ENCODE results near the gene DISC1. TPM values are rescaled to one million over a fixed set of nuclear protein-coding genes. Genes with fewer than 3 reads are reported as not detected.

Gene DISC1
- total RNA-seq, 2 experiments from 2014 or later: 12.6 to 14.7 TPM

DNA sequence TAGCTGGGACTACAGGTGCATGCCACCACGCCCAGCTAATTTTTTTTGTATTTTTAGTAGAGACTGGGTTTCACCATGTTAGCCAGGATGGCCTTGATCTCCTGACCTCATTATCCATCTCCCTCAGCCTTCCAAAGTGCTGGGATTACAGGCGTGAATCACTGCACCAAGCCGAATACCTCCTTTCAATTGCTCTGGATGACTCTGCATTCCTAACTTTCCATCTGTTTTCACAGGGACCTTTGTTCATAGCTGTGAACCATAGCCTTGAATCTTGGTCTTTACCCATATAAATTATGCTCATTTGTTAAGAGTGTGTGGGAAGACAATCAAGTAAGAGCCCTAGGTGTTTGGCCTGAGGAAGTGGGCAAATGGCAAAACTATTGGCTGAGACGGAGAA is 422.7 kb downstream of the DISC1 start:
- DNase-seq (no peak), ATAC-seq (no peak)
- ChIA-PET CTCF (no interaction called here), POLR2A (no interaction called here)
- peaks cover 3% of the 10 kb centered on the region for H3K27me3 Mint-ChIP-seq (ENCODE audit: low read depth)
- no peaks in the 10 kb centered on the region for H3K36me3 Mint-ChIP-seq (ENCODE audit: low read depth)
- no peaks in the 10 kb centered on the region for H3K9me3 Mint-ChIP-seq (ENCODE audit: insufficient read depth)
- no peak overlapping the region for H3K27ac Mint-ChIP-seq
- no peak overlapping the region for H3K4me3 Mint-ChIP-seq
- no peaks in the 10 kb centered on the region for H3K4me1 Mint-ChIP-seq (ENCODE audit: low read depth)

GRCh38 chr1:232057217-232057895 is 430.8 kb downstream of the DISC1 start:
- Mint-ChIP-seq H3K4me3 (no peak overlapping the region), H3K27ac (no peak overlapping the region), H3K27me3 (ENCODE audit: low read depth) (no peaks in the 10 kb centered on the region), H3K9me3 (ENCODE audit: insufficient read depth) (no peaks in the 10 kb centered on the region), H3K4me1 (ENCODE audit: low read depth) (no peaks in the 10 kb centered on the region), H3K36me3 (ENCODE audit: low read depth) (no peaks in the 10 kb centered on the region)
- ATAC-seq: no peak
- CTCF ChIA-PET: no interaction called here
- POLR2A ChIA-PET: no interaction called here
- no peak for DNase-seq

DNA sequence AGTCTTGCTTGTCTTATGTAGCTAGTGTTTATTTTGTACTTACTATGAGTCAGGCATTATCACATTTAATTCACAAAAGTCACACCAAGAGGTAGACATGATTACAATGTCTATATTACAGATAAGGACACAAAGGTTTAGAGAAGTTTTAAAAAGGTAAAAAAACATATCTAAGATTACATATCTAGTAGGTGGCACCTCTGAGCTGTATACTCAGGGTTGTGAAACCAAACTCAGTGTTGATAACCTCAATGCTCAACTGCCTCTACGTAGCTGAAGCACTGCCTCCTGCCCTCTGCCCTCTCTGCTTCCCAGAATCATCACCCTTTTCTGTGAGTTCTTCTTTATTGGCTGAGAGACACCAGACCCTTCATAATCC is 431.3 kb downstream of the DISC1 start:
- H3K9me3 Mint-ChIP-seq (ENCODE audit: insufficient read depth): no peaks in the 10 kb centered on the region
- H3K27ac Mint-ChIP-seq: no peak overlapping the region
- no peaks in the 10 kb centered on the region for H3K4me1 Mint-ChIP-seq (ENCODE audit: low read depth)
- DNase-seq (no peak), ATAC-seq (no peak)
- ChIA-PET POLR2A (no interaction called here), CTCF (no interaction called here)
- H3K36me3 Mint-ChIP-seq (ENCODE audit: low read depth): no peaks in the 10 kb centered on the region
- H3K27me3 Mint-ChIP-seq (ENCODE audit: low read depth): no peaks in the 10 kb centered on the region
- H3K4me3 Mint-ChIP-seq: no peak overlapping the region

DNA sequence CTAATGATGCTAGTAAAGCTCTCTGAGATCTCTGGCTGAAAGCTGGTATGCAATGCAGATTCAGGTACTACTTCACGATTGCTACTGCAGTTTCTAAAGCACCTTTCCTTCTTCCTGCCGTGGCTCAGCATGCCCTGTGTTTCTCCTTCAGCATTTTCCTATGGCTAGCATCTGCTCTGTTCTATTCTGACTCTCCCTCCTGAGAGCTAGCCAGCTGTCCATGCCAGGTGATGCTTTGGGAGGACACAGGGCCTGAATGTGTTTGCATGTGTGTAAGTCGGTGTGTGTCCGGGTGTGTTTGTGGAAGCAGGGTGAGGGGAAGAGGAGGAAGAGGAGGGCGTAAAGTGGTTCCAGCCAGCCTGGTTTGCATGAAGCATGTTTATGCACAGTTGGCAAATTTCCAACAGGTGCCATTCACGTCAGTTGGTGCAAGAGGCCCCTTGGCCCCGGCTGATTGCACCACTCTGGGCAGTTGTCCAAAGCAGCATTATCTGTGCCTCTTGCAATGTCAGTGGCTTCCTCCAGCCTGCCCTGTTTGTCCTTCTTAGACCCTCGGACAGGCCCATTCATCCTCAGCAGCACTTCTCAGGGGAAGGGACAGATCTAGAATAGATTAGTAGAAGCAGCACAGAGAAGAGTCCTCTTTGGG is 433.3 kb downstream of the DISC1 start:
- ChIA-PET CTCF (no interaction called here), POLR2A (no interaction called here)
- ATAC-seq (no peak), DNase-seq (no peak)
- no peaks in the 10 kb centered on the region for H3K4me1 Mint-ChIP-seq (ENCODE audit: low read depth)
- no peaks in the 10 kb centered on the region for H3K36me3 Mint-ChIP-seq (ENCODE audit: low read depth)
- H3K27me3 Mint-ChIP-seq (ENCODE audit: low read depth): no peaks in the 10 kb centered on the region
- H3K4me3 Mint-ChIP-seq: no peak overlapping the region
- H3K9me3 Mint-ChIP-seq (ENCODE audit: insufficient read depth): no peaks in the 10 kb centered on the region
- no peak overlapping the region for H3K27ac Mint-ChIP-seq

- H3K9me3 Mint-ChIP-seq (ENCODE audit: insufficient read depth): no peaks in the 10 kb centered on the region
Observed at GRCh38 chr1:232062967-232063366, 436.4 kb downstream of the DISC1 start.

DNA sequence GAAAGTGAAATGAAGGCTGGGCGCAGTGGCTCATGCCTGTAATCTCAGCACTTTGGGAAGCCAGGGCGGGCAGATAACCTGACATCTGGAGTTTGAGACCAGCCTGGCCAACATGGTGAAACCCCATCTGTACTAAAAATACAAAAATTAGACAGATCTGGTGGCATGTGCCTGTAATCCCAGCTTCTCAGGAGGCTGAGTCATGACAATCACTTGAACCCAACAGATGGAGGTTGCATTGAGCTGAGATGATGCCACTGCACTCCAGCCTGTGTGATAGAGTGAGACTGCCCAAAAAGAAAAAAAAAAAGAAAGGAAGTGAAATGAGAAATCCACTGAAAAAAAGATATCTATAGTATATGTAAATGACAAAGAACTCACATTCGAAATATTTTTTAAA is 439.9 kb downstream of the DISC1 start:
- ChIA-PET POLR2A (no interaction called here), CTCF (no interaction called here)
- no peaks in the 10 kb centered on the region for H3K4me1 Mint-ChIP-seq (ENCODE audit: low read depth)
- no peaks in the 10 kb centered on the region for H3K9me3 Mint-ChIP-seq (ENCODE audit: insufficient read depth)
- H3K36me3 Mint-ChIP-seq (ENCODE audit: low read depth): no peaks in the 10 kb centered on the region
- ATAC-seq (no peak), DNase-seq (no peak)
- H3K27ac Mint-ChIP-seq: no peak overlapping the region
- no peaks in the 10 kb centered on the region for H3K27me3 Mint-ChIP-seq (ENCODE audit: low read depth)
- H3K4me3 Mint-ChIP-seq: no peak overlapping the region

More at GRCh38 chr1:232062967-232063366, 436.4 kb downstream of the DISC1 start:
- ChIA-PET CTCF (no interaction called here), POLR2A (no interaction called here)
- Mint-ChIP-seq H3K27me3 (ENCODE audit: low read depth) (no peaks in the 10 kb centered on the region), H3K36me3 (ENCODE audit: low read depth) (no peaks in the 10 kb centered on the region), H3K27ac (no peak overlapping the region), H3K4me1 (ENCODE audit: low read depth) (no peaks in the 10 kb centered on the region), H3K4me3 (no peak overlapping the region)
- no peak for DNase-seq
- no peak for ATAC-seq

- no peaks in the 10 kb centered on the region for H3K4me1 Mint-ChIP-seq (ENCODE audit: low read depth)
- no peaks in the 10 kb centered on the region for H3K36me3 Mint-ChIP-seq (ENCODE audit: low read depth)
- DNase-seq (no peak), ATAC-seq (no peak)
- ChIA-PET CTCF (no interaction called here), POLR2A (no interaction called here)
- H3K4me3 Mint-ChIP-seq: no peak overlapping the region
- H3K9me3 Mint-ChIP-seq (ENCODE audit: insufficient read depth): peaks cover 5% of the 10 kb centered on the region
- no peak overlapping the region for H3K27ac Mint-ChIP-seq
- H3K27me3 Mint-ChIP-seq (ENCODE audit: low read depth): peaks cover 2% of the 10 kb centered on the region
Observed at GRCh38 chr1:232074265-232074664, 447.7 kb downstream of the DISC1 start.

GRCh38 chr1:232077809-232078208 is 451.2 kb downstream of the DISC1 start:
- no peak for ATAC-seq
- ChIA-PET POLR2A (no interaction called here), CTCF (no interaction called here)
- H3K4me1 Mint-ChIP-seq (ENCODE audit: low read depth): no peaks in the 10 kb centered on the region
- DNase-seq: no peak
- H3K36me3 Mint-ChIP-seq (ENCODE audit: low read depth): no peaks in the 10 kb centered on the region
- H3K4me3 Mint-ChIP-seq: no peak overlapping the region
- no peak overlapping the region for H3K27ac Mint-ChIP-seq
- peaks cover 5% of the 10 kb centered on the region for H3K9me3 Mint-ChIP-seq (ENCODE audit: insufficient read depth)
- peaks cover 2% of the 10 kb centered on the region for H3K27me3 Mint-ChIP-seq (ENCODE audit: low read depth)

GRCh38 chr1:232084584-232085223 is 458.1 kb downstream of the DISC1 start:
- Mint-ChIP-seq H3K4me3 (no peak overlapping the region), H3K27ac (no peak overlapping the region), H3K9me3 (ENCODE audit: insufficient read depth) (no peaks in the 10 kb centered on the region), H3K4me1 (ENCODE audit: low read depth) (no peaks in the 10 kb centered on the region), H3K36me3 (ENCODE audit: low read depth) (no peaks in the 10 kb centered on the region), H3K27me3 (ENCODE audit: low read depth) (no peaks in the 10 kb centered on the region)
- ChIA-PET POLR2A (no interaction called here), CTCF (no interaction called here)
- no peak for DNase-seq
- no peak for ATAC-seq

DNA sequence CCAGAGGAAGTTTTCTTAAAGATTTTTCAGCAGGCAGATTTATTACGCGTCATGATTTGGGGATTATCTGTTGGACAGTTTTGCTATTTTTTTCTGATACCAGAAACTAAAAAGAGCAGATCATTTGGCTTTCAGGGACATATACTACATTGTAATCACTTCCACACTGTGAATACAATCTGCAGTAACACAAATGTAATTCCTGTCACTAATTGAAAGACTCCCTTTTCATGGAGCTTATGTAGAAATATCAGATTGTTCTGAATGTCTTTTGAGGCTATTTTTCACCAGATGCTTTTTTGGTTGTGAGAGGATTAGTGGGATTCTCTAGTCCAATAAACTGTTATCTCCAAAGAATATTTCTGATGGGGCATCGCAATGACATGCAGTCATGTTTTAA is 464.2 kb downstream of the DISC1 start:
- H3K9me3 Mint-ChIP-seq (ENCODE audit: insufficient read depth): no peaks in the 10 kb centered on the region
- H3K27me3 Mint-ChIP-seq (ENCODE audit: low read depth): no peaks in the 10 kb centered on the region
- CTCF ChIA-PET: no interaction called here

More for the DNA sequence above, 464.2 kb downstream of the DISC1 start:
- POLR2A ChIA-PET: no interaction called here
- ATAC-seq: no peak
- no peak overlapping the region for H3K27ac Mint-ChIP-seq
- no peaks in the 10 kb centered on the region for H3K4me1 Mint-ChIP-seq (ENCODE audit: low read depth)
- H3K4me3 Mint-ChIP-seq: no peak overlapping the region
- no peaks in the 10 kb centered on the region for H3K36me3 Mint-ChIP-seq (ENCODE audit: low read depth)
- DNase-seq: no peak

All from activated CD8-positive, alpha-beta T cell treated with anti-CD3 and anti-CD28 coated beads, Interleukin-2, amount 10 ng/mL, durations not matched to agents 7 days and 5 days (primary cell).